ENCODE data around the gene PMVK. TPM values are rescaled to one million over a fixed set of nuclear protein-coding genes. Genes with fewer than 3 reads are reported as not detected.
A peak's percentile ranks its signal among the peaks of the same experiment; 100 is the strongest.

PMVK gene
- total and polyA plus RNA-seq, 2 of the 8 experiments (the other 6 are each of a cell fraction or from before 2014, with no cell fraction given) = 23.8 to 26.5 TPM

DNA sequence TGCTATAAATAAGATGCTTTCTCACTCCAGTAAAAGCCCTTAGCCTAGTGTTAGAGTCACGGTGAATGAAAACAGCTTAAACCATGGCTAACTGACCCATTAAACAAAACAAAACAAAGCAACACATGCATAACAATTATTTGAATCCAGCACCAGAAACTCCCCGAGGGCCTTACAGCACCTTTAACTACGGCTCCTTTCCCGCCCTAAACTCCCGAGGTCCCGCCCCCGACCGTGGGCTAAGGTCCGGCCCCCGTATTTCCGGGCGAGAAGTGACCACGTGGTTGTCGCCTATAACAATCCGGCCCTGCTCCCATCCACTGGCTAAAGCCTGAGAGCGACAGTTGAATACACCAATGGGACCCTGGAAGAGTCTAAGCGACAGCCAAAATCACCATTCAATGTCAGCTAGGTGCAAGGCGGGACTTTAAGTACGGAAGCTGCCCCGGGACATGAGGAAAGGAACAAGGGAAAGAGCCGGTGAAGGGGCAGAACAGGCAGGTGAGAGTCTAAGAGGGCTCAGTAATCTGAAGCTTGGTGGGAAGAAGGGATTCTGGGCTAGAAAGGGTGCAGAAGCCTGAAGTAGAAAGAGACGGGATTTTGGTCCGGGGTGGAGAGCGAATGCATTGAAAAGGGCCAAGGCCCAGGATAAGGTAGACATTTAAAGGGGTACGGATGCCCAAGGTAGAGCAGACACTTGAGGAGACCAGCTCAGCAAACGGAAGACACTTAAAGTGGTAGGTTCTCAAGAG is 46.6 kb upstream of the PMVK start, which contains the start of gene FLAD1 (continued):
- TF ChIP-seq PHF8 (conservative IDR thresholded peaks at IDR 0.05; ENCODE audit: low read depth, low read length) = peak; percentile 66
- 0 out of 2 replicates have a peak, but pooled peaks have one; percentile 5 for TF ChIP-seq YY1 (IDR thresholded peaks at IDR 0.05; ENCODE audit: low read depth, low read length)
- no peak for TF ChIP-seq CBX5 (IDR thresholded peaks at IDR 0.05; ENCODE audit: low read depth, low read length)
- no peak for TF ChIP-seq ZNF274 (IDR thresholded peaks at IDR 0.05; ENCODE audit: borderline replicate concordance, extremely low read depth, low read length)
- TF ChIP-seq CBX8 (IDR thresholded peaks at IDR 0.05; ENCODE audit: borderline replicate concordance, low read depth, low read length) = no peak
- TF ChIP-seq SRF (IDR thresholded peaks at IDR 0.05; ENCODE audit: low read depth, low read length) = no peak
- TF ChIP-seq CTBP2 (IDR thresholded peaks at IDR 0.05; ENCODE audit: borderline replicate concordance, insufficient read depth, insufficient read length, low read length) = no peak
- TF ChIP-seq, protein P1, sequence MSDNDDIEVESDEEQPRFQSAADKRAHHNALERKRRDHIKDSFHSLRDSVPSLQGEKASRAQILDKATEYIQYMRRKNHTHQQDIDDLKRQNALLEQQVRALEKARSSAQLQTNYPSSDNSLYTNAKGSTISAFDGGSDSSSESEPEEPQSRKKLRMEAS (IDR thresholded peaks at IDR 0.05) = peak; percentile 94
- TF ChIP-seq JUN (IDR thresholded peaks at IDR 0.05; ENCODE audit: low read depth, low read length) = no peak
- TF ChIP-seq CEBPB (IDR thresholded peaks at IDR 0.05; ENCODE audit: low read depth, low read length) = no peak
- peak; percentile 98 for TF ChIP-seq SP2 (IDR thresholded peaks at IDR 0.05; ENCODE audit: low read length)
- no peak for TF ChIP-seq GTF2F1 (IDR thresholded peaks at IDR 0.05; ENCODE audit: borderline replicate concordance, low read depth, low read length)
- TF ChIP-seq RBBP5 (IDR thresholded peaks at IDR 0.05; ENCODE audit: borderline replicate concordance, low read depth, low read length) = no peak
- no peak for TF ChIP-seq KDM4A (IDR thresholded peaks at IDR 0.05; ENCODE audit: low read depth, low read length, severe bottlenecking)
- TF ChIP-seq, protein P2, sequence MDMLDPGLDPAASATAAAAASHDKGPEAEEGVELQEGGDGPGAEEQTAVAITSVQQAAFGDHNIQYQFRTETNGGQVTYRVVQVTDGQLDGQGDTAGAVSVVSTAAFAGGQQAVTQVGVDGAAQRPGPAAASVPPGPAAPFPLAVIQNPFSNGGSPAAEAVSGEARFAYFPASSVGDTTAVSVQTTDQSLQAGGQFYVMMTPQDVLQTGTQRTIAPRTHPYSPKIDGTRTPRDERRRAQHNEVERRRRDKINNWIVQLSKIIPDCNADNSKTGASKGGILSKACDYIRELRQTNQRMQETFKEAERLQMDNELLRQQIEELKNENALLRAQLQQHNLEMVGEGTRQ (IDR thresholded peaks at IDR 0.05; ENCODE audit: low read length) = peak; percentile 82
- no peak for TF ChIP-seq RNF2 (IDR thresholded peaks at IDR 0.05; ENCODE audit: borderline replicate concordance, low read depth, low read length, missing control alignments, poor library complexity, severe bottlenecking)
- no peak for TF ChIP-seq RAD21 (IDR thresholded peaks at IDR 0.05 in 1 of 2, conservative IDR thresholded peaks at IDR 0.05 in 1 of 2; ENCODE audit: low read depth in 2 of 2, low read length in 2 of 2)
- TF ChIP-seq JUND (IDR thresholded peaks at IDR 0.05; ENCODE audit: low read length) = no peak
- TF ChIP-seq TEAD4 (IDR thresholded peaks at IDR 0.05; ENCODE audit: low read depth, low read length) = no peak
- TF ChIP-seq BCL11A (IDR thresholded peaks at IDR 0.05; ENCODE audit: low read depth in 2 of 2, low read length in 2 of 2) = no peak
- TF ChIP-seq POLR2AphosphoS5 (IDR thresholded peaks at IDR 0.05; ENCODE audit: low read depth, low read length) = peak; percentile 53; the same call in 1 of the 2 replicates
- TF ChIP-seq ASH2L (IDR thresholded peaks at IDR 0.05; ENCODE audit: low read length) = no peak
- TF ChIP-seq EGR1 (IDR thresholded peaks at IDR 0.05; ENCODE audit: borderline replicate concordance, low read depth, low read length) = peak; percentile 74; the same call in 1 of the 2 replicates

Data from H1 (cell line).